ENCODE data around the gene FUT8.

GRCh38 chr14:65461730-65462129 is 49.2 kb downstream of the FUT8 start:
- TF ChIP-seq CTCF (IDR thresholded peaks at IDR 0.05) (no peak), POLR2A (IDR thresholded peaks at IDR 0.05) (no peak)
